T-helper 1 cell treated with Interleukin-12 subunit alpha and Interleukin-12 subunit beta and Interleukin-4 antibody, amounts not matched to agents 30 μg/mL and 1 μg/mL, for 36 hours (primary cell): ENCODE measurements around the gene FXYD3.

Source experiments
- H3K27ac Mint-ChIP-seq: one replicate; pipeline ENCODE4 v1.8.0; 2021; ENCODE audit warnings: mild to moderate bottlenecking, mixed read lengths
- H3K27me3 Mint-ChIP-seq: one replicate; pipeline ENCODE4 v1.8.0; 2021; ENCODE audit warnings: low read depth, mixed read lengths
- H3K36me3 Mint-ChIP-seq: one replicate; pipeline ENCODE4 v1.8.0; 2021; ENCODE audit warnings: low read depth, mixed read lengths
- H3K4me1 Mint-ChIP-seq: one replicate; pipeline ENCODE4 v1.8.0; 2021; ENCODE audit warnings: low read depth, mixed read lengths
- H3K4me3 Mint-ChIP-seq: one replicate; pipeline ENCODE4 v1.8.0; 2021; ENCODE audit warnings: mild to moderate bottlenecking, moderate library complexity, mixed read lengths
- H3K9me3 Mint-ChIP-seq: one replicate; pipeline ENCODE4 v1.8.0; 2021; ENCODE audit warnings: mixed read lengths

The FXYD3 gene

GRCh38 chr19:35107545-35107944 is 8.1 kb upstream of the FXYD3 start:
- Mint-ChIP-seq H3K4me1 (peaks cover 6% of the 10 kb centered on the region), H3K36me3 (no peaks in the 10 kb centered on the region), H3K9me3 (peaks cover 7% of the 10 kb centered on the region), H3K27me3 (peaks cover 4% of the 10 kb centered on the region), H3K4me3 (no peak overlapping the region), H3K27ac (no peak overlapping the region)

DNA sequence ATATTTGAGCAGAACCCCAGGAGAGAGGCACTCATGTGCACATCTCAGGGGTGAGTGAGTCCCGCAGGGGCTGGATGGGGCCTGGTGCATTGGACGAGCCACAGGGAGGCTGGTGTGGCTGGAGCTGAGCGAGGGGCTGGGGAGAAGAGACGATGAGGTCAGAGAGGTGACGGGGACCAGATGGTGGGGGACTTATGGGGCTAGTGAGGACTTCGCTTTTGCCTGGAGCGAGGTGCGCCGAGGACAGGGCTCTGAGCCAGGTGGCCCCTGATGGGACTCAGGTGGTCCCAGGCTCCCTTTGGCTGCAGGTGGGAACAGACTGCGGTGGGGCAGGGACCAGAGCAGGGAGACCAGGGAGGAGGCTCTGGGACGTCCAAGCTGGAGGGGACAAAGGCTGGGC is 6.9 kb upstream of the FXYD3 start:
- Mint-ChIP-seq H3K4me1 (peaks cover 6% of the 10 kb centered on the region), H3K4me3 (no peak overlapping the region), H3K36me3 (no peaks in the 10 kb centered on the region), H3K9me3 (peaks cover 7% of the 10 kb centered on the region), H3K27me3 (peaks cover 4% of the 10 kb centered on the region), H3K27ac (no peak overlapping the region)

DNA sequence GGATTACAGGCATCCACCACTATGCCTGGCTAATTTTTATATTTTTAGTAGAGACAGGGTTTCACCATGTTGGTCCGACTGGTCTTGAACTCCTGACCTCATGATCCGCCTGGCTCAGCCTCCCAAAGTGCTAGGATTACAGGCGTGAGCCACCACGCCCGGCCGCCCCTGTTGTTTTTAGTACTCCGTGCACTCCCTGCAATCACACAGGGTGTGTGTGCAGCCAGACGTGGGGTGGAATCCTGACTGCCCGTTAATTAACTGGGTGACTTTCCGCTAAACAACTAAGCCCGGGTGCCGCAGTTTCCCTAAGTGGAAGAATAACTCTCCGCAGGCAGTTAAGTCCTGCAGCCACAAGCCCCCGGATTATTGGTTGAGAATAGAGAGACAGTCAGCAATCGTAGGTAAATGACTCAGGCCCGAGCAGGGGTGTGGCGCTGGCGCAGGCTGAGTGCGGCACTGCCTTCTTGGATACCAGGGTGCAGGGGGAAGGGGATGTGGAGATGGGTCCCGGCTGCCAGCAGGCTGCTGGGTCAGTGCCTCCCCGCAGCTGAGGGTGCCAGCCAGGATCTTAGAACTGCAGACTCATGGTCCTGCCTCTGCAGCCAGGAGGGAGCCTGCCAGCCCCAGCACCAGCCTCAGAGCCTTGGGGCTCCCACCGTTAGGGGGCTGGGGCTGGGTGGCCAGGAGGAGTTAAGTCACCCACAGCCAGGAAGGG is 6.1 kb upstream of the FXYD3 start:
- Mint-ChIP-seq H3K4me1 (peaks cover 7% of the 10 kb centered on the region), H3K9me3 (peaks cover 7% of the 10 kb centered on the region), H3K4me3 (no peak overlapping the region), H3K27ac (no peak overlapping the region), H3K27me3 (peaks cover 4% of the 10 kb centered on the region), H3K36me3 (no peaks in the 10 kb centered on the region)

DNA sequence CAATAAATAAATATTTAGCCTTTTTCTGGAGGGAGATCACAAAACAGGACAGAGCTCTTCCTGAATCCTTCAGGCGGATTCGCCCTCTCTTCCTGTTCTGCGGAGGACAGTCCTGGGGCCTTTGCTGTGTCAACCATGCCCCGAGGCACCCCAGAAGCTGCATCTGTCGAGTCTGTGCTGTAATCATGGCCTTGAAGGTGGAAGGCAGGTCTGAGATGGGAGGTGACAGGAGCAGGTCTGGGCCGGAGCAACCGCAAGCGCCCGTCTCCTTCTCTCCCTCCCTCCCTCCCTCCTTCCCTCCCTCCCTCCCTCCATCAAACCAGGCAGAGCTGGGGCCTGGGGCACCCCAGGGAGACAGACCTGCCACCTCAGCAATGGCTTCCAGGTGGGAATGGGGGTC is 4.6 kb upstream of the FXYD3 start:
- peaks cover 10% of the 10 kb centered on the region for H3K4me1 Mint-ChIP-seq
- H3K27ac Mint-ChIP-seq, result no peak overlapping the region
- H3K27me3 Mint-ChIP-seq, result peaks cover 4% of the 10 kb centered on the region
- peaks cover 7% of the 10 kb centered on the region for H3K9me3 Mint-ChIP-seq
- no peaks in the 10 kb centered on the region for H3K36me3 Mint-ChIP-seq
- H3K4me3 Mint-ChIP-seq, result no peak overlapping the region

DNA sequence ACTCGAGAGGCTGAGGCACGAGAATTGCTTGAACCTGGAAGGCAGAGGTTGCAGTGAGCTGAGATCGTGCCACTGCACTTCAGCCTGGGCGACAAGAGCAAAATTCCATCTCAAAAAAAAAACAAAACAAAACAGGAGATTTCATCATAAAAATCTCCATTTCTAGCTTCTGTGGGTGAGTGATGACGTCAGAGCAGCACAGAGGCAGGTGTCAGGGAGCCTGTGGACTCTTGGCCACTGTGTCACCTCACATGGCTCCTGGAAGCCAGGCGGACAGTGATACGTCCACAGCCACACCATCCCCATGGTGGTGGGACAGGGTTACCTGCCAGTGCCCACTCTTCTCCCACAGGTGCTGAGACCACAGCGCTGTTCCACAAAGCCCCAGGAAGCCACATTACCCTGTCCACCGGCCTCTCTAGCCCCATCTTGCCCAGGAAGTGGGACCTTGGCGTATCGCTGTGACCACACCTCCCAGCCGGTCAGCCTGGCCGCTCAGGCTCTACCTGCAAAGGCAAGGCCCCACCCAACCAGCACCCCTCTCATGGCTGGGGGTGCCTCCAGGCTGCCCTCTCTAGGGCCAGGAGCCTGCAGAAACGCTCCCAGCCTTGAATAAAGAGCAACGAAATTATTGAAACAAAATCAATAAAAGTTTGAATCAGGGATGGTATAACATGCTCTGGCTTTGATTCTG is 2.5 kb upstream of the FXYD3 start:
- H3K4me3 Mint-ChIP-seq, result no peak overlapping the region
- H3K27ac Mint-ChIP-seq, result no peak overlapping the region
- peaks cover 5% of the 10 kb centered on the region for H3K4me1 Mint-ChIP-seq
- H3K36me3 Mint-ChIP-seq, result no peaks in the 10 kb centered on the region
- H3K9me3 Mint-ChIP-seq, result no peaks in the 10 kb centered on the region
- peaks cover 10% of the 10 kb centered on the region for H3K27me3 Mint-ChIP-seq

DNA sequence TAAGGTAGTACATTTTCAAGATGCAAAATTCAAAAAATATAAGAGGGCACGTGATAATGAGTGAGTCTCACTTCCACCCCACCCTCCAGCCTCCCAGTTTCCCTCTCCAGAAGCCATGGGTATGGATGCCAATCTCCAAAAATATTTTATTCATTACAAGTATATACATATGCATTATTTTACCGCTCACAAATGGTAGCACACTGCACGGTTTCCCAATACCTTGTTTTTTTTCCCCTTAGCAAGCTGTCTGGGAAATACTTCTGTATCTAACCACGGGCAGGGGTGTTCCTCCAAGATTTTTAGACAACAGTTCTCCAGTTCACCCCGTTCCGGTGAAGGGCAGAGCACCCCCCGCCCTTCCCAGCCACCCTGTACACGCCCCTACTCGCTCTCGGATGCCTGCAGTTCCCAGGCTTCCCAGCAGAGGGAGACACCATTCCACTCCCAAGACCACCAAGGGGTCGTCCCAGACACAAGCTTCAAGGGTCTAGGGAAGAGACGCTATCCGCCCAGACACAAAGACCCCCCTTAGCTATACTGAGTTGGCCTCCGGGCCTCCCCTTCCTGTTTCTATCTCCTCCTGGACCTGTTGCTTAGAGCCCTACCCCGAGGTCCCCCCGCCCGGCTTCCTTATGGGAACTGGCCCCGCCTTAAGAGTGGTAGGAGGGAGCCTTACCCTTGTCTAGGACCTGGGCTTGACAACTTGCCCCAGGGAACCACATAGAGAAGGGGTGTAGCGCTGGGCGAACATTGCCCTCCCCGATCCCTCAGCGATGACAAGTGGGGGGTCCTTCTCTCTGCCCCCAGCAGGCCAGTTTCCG is 1.1 kb upstream of the FXYD3 start:
- H3K4me3 Mint-ChIP-seq, result no peak overlapping the region

GRCh38 chr19:35116072-35116801 is 614 bp downstream of the FXYD3 start:
- peaks cover 5% of the 10 kb centered on the region for H3K4me1 Mint-ChIP-seq
- H3K4me3 Mint-ChIP-seq, result no peak overlapping the region
- no peaks in the 10 kb centered on the region for H3K36me3 Mint-ChIP-seq
- H3K27ac Mint-ChIP-seq, result no peak overlapping the region
- no peaks in the 10 kb centered on the region for H3K9me3 Mint-ChIP-seq
- peaks cover 10% of the 10 kb centered on the region for H3K27me3 Mint-ChIP-seq

More for the DNA sequence above, 1.1 kb upstream of the FXYD3 start:
- Mint-ChIP-seq H3K9me3 (no peaks in the 10 kb centered on the region), H3K27me3 (peaks cover 10% of the 10 kb centered on the region), H3K27ac (no peak overlapping the region), H3K4me1 (peaks cover 5% of the 10 kb centered on the region), H3K36me3 (no peaks in the 10 kb centered on the region)

DNA sequence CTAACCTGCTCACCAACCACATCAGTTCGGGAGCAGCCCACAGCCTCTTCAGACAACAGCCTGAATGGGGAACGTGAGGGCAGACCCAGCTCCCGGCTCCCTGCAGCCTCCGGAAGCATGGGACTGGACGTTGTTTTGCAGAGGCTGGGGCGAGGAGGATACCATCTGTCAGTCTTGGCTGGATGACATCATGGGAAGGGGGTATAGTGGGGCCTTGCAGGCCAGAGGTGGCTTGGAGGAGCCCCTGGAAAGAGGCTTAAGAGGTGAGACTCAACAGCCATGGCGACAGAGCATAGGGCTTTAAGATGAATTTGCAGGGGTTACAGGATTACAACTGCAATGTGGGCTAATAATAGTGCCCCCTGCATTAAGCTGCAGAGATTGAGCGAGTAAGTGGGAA is 1.5 kb downstream of the FXYD3 start:
- H3K9me3 Mint-ChIP-seq, result no peaks in the 10 kb centered on the region
- H3K27ac Mint-ChIP-seq, result no peak overlapping the region
- H3K4me1 Mint-ChIP-seq, result peaks cover 3% of the 10 kb centered on the region
- no peak overlapping the region for H3K4me3 Mint-ChIP-seq
- peaks cover 6% of the 10 kb centered on the region for H3K27me3 Mint-ChIP-seq
- H3K36me3 Mint-ChIP-seq, result no peaks in the 10 kb centered on the region

GRCh38 chr19:35117799-35118198 is 2.2 kb downstream of the FXYD3 start:
- peaks cover 6% of the 10 kb centered on the region for H3K27me3 Mint-ChIP-seq
- H3K4me3 Mint-ChIP-seq, result no peak overlapping the region
- no peaks in the 10 kb centered on the region for H3K36me3 Mint-ChIP-seq
- no peaks in the 10 kb centered on the region for H3K9me3 Mint-ChIP-seq
- no peak overlapping the region for H3K27ac Mint-ChIP-seq
- H3K4me1 Mint-ChIP-seq, result peaks cover 3% of the 10 kb centered on the region

DNA sequence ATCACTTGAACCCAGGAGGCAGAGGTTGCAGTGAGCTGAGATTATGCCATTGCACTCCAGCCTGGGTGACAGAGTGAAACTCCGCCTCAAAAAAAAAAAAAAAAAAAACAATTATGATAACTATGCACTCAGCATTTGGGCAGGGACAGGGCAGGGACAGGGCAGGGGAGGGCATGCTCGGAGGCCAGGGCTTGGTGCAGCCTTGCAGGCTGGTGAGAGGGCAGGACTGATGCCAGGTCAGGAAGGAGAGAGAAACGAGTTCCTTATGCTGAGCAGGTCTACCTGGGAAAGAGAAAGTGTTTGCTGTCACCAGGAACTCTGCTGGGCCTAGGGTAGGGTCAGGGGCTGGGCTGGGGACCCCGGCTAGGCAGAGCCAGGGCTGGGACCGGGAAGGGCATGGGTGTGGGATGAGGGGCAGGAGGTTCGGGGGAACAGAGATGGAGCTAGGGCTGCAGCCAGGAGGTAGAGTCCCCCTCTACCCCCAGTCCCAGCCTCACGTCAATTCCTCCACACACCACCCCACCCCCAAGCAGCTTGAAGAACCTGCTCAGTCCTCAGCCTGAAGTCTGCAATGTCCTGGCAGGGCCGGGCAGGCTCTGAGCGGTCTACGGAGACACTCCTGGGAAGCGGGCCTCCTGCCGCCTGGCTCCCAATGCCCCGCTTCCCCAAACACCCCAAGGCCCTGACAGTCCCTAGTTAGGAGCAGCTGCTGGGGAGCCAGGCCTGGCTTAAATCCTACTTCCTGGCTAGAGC is 2.8 kb downstream of the FXYD3 start:
- Mint-ChIP-seq H3K27me3 (peaks cover 6% of the 10 kb centered on the region), H3K9me3 (no peaks in the 10 kb centered on the region), H3K4me1 (peaks cover 3% of the 10 kb centered on the region), H3K4me3 (no peak overlapping the region), H3K27ac (no peak overlapping the region), H3K36me3 (no peaks in the 10 kb centered on the region)

GRCh38 chr19:35119091-35119490 is 3.5 kb downstream of the FXYD3 start:
- peaks cover 6% of the 10 kb centered on the region for H3K27me3 Mint-ChIP-seq
- no peak overlapping the region for H3K27ac Mint-ChIP-seq
- H3K9me3 Mint-ChIP-seq, result no peaks in the 10 kb centered on the region
- H3K36me3 Mint-ChIP-seq, result no peaks in the 10 kb centered on the region
- H3K4me1 Mint-ChIP-seq, result peaks cover 6% of the 10 kb centered on the region
- no peak overlapping the region for H3K4me3 Mint-ChIP-seq

- H3K4me3 Mint-ChIP-seq, result no peak overlapping the region
- H3K36me3 Mint-ChIP-seq, result no peaks in the 10 kb centered on the region
- peaks cover 11% of the 10 kb centered on the region for H3K4me1 Mint-ChIP-seq
- peaks cover 6% of the 10 kb centered on the region for H3K27me3 Mint-ChIP-seq
- no peak overlapping the region for H3K27ac Mint-ChIP-seq
- no peaks in the 10 kb centered on the region for H3K9me3 Mint-ChIP-seq
These were observed 4.0 kb downstream of the FXYD3 start for GRCh38 chr19:35119578-35120155.

DNA sequence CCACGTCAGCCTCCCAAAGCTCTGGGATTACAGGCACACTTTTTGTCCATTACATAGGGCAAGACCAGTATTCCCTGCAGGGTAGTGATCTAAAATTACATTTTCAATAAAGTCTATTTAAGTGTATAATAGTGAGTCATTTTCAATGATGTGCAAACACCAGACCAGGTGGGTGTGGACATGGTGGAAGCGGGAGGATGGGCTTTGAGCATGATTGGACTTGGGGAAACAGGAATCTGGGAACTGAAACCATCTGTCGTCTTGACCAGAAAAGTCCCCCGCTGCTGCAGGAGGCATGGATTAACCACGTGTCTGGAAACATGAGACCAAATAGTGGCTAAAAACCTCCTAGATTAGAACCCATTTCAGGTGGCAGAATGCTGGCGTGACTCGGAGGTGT is 4.9 kb downstream of the FXYD3 start:
- peaks cover 12% of the 10 kb centered on the region for H3K4me1 Mint-ChIP-seq
- H3K36me3 Mint-ChIP-seq, result no peaks in the 10 kb centered on the region
- H3K4me3 Mint-ChIP-seq, result no peak overlapping the region
- no peak overlapping the region for H3K27ac Mint-ChIP-seq
- H3K27me3 Mint-ChIP-seq, result peaks cover 6% of the 10 kb centered on the region
- H3K9me3 Mint-ChIP-seq, result no peaks in the 10 kb centered on the region
